ENCODE results near the gene RBM3.
"Not testable (repeated sequence)": the region's sequence is repeated elsewhere in the genome, so short reads cannot be mapped to it uniquely, and the experiment has no call there.

RBM3 gene

GRCh38 chrX:48574270-48575266 is at the start of gene RBM3:
Gene RBM3, plus strand, starts transcription at chrX:48574484. Its CDS starts 697 bp downstream, at chrX:48575181.
- Histone ChIP-seq H3K36me3 (replicated peaks) (peaks cover 40% of the 10 kb centered on the region), H3K27me3 (replicated peaks) (no peaks in the 10 kb centered on the region), H3K27ac (peak within 1 kb of the TSS; percentile 99), H3K4me3 (ENCODE audit: low read depth, low read length) (peak within 1 kb of the TSS; percentile 80)
- peak; percentile 53 for TF ChIP-seq CTCF (IDR thresholded peaks at IDR 0.05; ENCODE audit: low read depth, low read length, missing control alignments)
- DNase-seq = peak; percentile 91
- in situ Hi-C loops (cut with HindIII; ENCODE audit: low pct_ligation_motif_present, low sequenced_read_pairs) = no loop called here

- H3K4me3 ChIP-seq (ENCODE audit: low read depth, low read length); in situ Hi-C loops (cut with HindIII; ENCODE audit: low pct_ligation_motif_present, low sequenced_read_pairs); H3K27ac ChIP-seq; H3K36me3 ChIP-seq (replicated peaks); H3K27me3 ChIP-seq (replicated peaks); DNase-seq: not testable (repeated sequence)
Measured at GRCh38 chrX:48525853-48526252, 48.4 kb upstream of the RBM3 start.

- Histone ChIP-seq H3K27ac (no peak overlapping the region), H3K4me3 (ENCODE audit: low read depth, low read length) (no peak overlapping the region), H3K27me3 (replicated peaks) (no peaks in the 10 kb centered on the region), H3K36me3 (replicated peaks) (peaks cover 2% of the 10 kb centered on the region)
- in situ Hi-C loops (cut with HindIII; ENCODE audit: low pct_ligation_motif_present, low sequenced_read_pairs) = no loop called here
- no peak for DNase-seq
- TF ChIP-seq CTCF (IDR thresholded peaks at IDR 0.05; ENCODE audit: low read depth, low read length, missing control alignments) = no peak
Measured at GRCh38 chrX:48530736-48531135, 43.5 kb upstream of the RBM3 start.

GRCh38 chrX:48531358-48531959 is 42.8 kb upstream of the RBM3 start:
- peak; percentile 56 for DNase-seq
- Histone ChIP-seq H3K27me3 (replicated peaks) (no peaks in the 10 kb centered on the region), H3K27ac (peak overlapping the region; percentile 79), H3K4me3 (ENCODE audit: low read depth, low read length) (no peak overlapping the region), H3K36me3 (replicated peaks) (peaks cover 2% of the 10 kb centered on the region)
- no peak for TF ChIP-seq CTCF (IDR thresholded peaks at IDR 0.05; ENCODE audit: low read depth, low read length, missing control alignments)
- in situ Hi-C loops (cut with HindIII; ENCODE audit: low pct_ligation_motif_present, low sequenced_read_pairs) = no loop called here

- H3K4me3 ChIP-seq (ENCODE audit: low read depth, low read length) = no peak overlapping the region
- H3K36me3 ChIP-seq (replicated peaks) = peaks cover 2% of the 10 kb centered on the region
- no peak for DNase-seq
- in situ Hi-C loops (cut with HindIII; ENCODE audit: low pct_ligation_motif_present, low sequenced_read_pairs) = no loop called here
- peak overlapping the region; percentile 79 for H3K27ac ChIP-seq
- H3K27me3 ChIP-seq (replicated peaks) = no peaks in the 10 kb centered on the region
- no peak for TF ChIP-seq CTCF (IDR thresholded peaks at IDR 0.05; ENCODE audit: low read depth, low read length, missing control alignments)
Measured at GRCh38 chrX:48532161-48532560, 42.1 kb upstream of the RBM3 start.

- in situ Hi-C loops (cut with HindIII; ENCODE audit: low pct_ligation_motif_present, low sequenced_read_pairs) = no loop called here
- no peak overlapping the region for H3K4me3 ChIP-seq (ENCODE audit: low read depth, low read length)
- no peak for DNase-seq
- H3K36me3 ChIP-seq (replicated peaks) = peaks cover 2% of the 10 kb centered on the region
- no peaks in the 10 kb centered on the region for H3K27me3 ChIP-seq (replicated peaks)
- no peak overlapping the region for H3K27ac ChIP-seq
- TF ChIP-seq CTCF (IDR thresholded peaks at IDR 0.05; ENCODE audit: low read depth, low read length, missing control alignments) = no peak
Measured at GRCh38 chrX:48533165-48533564, 41.1 kb upstream of the RBM3 start.

Data from brain microvascular endothelial cell (primary cell).